Panc1 (cell line): ENCODE measurements around the gene ITPKB. TPM values are rescaled to one million over a fixed set of nuclear protein-coding genes. Genes with fewer than 3 reads are reported as not detected.

Experiments
- ATAC-seq: fragments of 200-7000 bp; cut with Tn5 transposase; 2 replicates; pipeline ENCODE4 v1.9.1; 2020; ENCODE audit warnings: mild to moderate bottlenecking, moderate library complexity
- BruUV-seq: library from RNA; stranded (reverse); fragments of 400-500 nt; replicated peaks from 2 replicates; lab custom pipeline; 2021; lab: Mats Ljungman, UMichigan
- CTCF ChIA-PET: fragments of 300-600 bp; sonication (Branson Sonifier 250); formaldehyde crosslinking; loops from one replicate; lab custom pipeline; 2022; ENCODE audit warnings: antibody characterized with exemption; lab: Charles Lee
- POLR2A ChIA-PET: fragments of 300-600 bp; sonication (Branson Sonifier 250); formaldehyde crosslinking; loops from one replicate; lab custom pipeline; 2022; ENCODE audit warnings: antibody characterized with exemption; lab: Charles Lee
- DNase-seq: peaks from one replicate; pipeline ENCODE4 v3.0.0-alpha.2; 2010; ENCODE audit warnings: low read depth, low spot score
- H3K27ac ChIP-seq: 2 replicates; pipeline ENCODE4 v1.5.1; 2011; ENCODE audit warnings: mild to moderate bottlenecking, low read length, inconsistent platforms
- H3K27me3 ChIP-seq: fragments of 200-500 bp; sonication (Bioruptor generic); 2 replicates; pipeline ENCODE4 v1.6.0; 2014; ENCODE audit warnings: low read length, inconsistent platforms; ENCODE audit not compliant: control insufficient read depth, insufficient read depth
- H3K36me3 ChIP-seq: fragments of 200-500 bp; sonication (Bioruptor generic); 2 replicates; pipeline ENCODE4 v1.5.1; 2014; ENCODE audit warnings: inconsistent platforms, mild to moderate bottlenecking, low read length, moderate library complexity; ENCODE audit not compliant: control insufficient read depth, insufficient read depth
- H3K4me1 ChIP-seq: 2 replicates; pipeline ENCODE4 v1.5.1; 2011; ENCODE audit warnings: inconsistent platforms, mild to moderate bottlenecking, low read length, moderate library complexity; ENCODE audit not compliant: control insufficient read depth, insufficient read depth
- H3K4me3 ChIP-seq, 2 experiments: 2 replicates each; pipeline ENCODE4 v1.5.1; 2011 to 2012; ENCODE audit warnings: low read depth in 2 of 2, low read length in 2 of 2, mild to moderate bottlenecking in 2 of 2, inconsistent platforms in 1 of 2, moderate library complexity in 1 of 2
- H3K9me3 ChIP-seq: fragments of 200-500 bp; sonication (Bioruptor generic); 2 replicates; pipeline ENCODE4 v1.5.1; 2014; ENCODE audit warnings: low read depth, mild to moderate bottlenecking, inconsistent platforms, low read length, moderate library complexity; ENCODE audit not compliant: control insufficient read depth, insufficient read depth
- POLR2AphosphoS5 ChIP-seq: IDR thresholded peaks from 2 replicates; pipeline ENCODE4 v1.6.1; 2012; ENCODE audit warnings: mild to moderate bottlenecking, low read depth, low read length, moderate library complexity
- SIN3A ChIP-seq: IDR thresholded peaks from 2 replicates; pipeline ENCODE4 v1.6.1; 2012; ENCODE audit warnings: low read depth, mild to moderate bottlenecking, low read length, moderate library complexity, borderline replicate concordance; ENCODE audit not compliant: insufficient read depth
- TCF7L2 ChIP-seq: IDR thresholded peaks from 2 replicates; pipeline ENCODE4 v1.6.1; 2011; ENCODE audit warnings: mild to moderate bottlenecking, low read depth, low read length, inconsistent platforms
- in situ Hi-C: cut with HindIII; loops from 2 replicates; pipeline ENCODE4 v1.10.0; 2016; ENCODE audit warnings: low sequenced_read_pairs, low pct_unique_long_range_greater_than_20kb
- intact Hi-C: fragments of 100-400 bp; cut with micrococcal nuclease; formaldehyde crosslinking; loops from one replicate; pipeline ENCODE4 v1.10.0; 2022; ENCODE audit not compliant: unreplicated experiment
- total RNA-seq: library from RNA; stranded (reverse); gene quantifications from one replicate; pipeline ENCODE4 v1.2.1, GENCODE V29; 2021; ENCODE audit not compliant: unreplicated experiment
- TF ChIP-seq, protein P1 (sequence below): fragments of 450-650 bp; IDR thresholded peaks from 2 replicates; pipeline ENCODE4 v1.5.1; 2017; ENCODE audit warnings: mild to moderate bottlenecking
- TF ChIP-seq, protein P2 (sequence below), 2 experiments: IDR thresholded peaks; 2 replicates each; pipeline ENCODE4 v1.6.1; 2011 to 2012; ENCODE audit warnings: low read depth in 2 of 2, control low read depth in 1 of 2, low read length in 1 of 2, mild to moderate bottlenecking in 1 of 2, moderate library complexity in 1 of 2; ENCODE audit not compliant: insufficient read depth in 1 of 2

Gene ITPKB
- total RNA-seq, 1 experiment from 2014 or later = 10.9 TPM

DNA sequence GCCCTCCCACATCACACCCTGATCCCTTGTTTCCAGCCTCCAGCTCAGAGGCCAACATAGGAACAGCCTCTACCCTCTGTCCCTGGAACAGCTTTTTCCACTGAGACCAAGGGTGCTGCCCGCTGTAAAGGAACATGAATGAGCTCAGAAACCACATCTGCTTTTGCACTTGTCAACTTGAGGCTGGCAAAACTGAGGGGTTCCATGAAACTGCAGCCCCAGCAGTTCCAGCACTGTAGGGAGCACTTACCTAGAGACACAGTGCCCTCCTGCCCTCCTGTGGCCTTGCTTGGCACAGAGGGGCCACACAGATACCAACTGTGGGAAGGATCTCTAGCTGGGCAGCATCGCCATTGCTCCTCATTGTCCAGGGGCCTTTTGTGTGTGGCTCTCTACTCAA lies 51.7 kb downstream of the ITPKB start:
- in situ Hi-C loops (no loop called here), intact Hi-C loops (no loop called here)
- ATAC-seq (no peak), DNase-seq (no peak)
- no peaks in the 10 kb centered on the region for H3K27me3 ChIP-seq
- no peak overlapping the region for H3K27ac ChIP-seq
- no peaks in the 10 kb centered on the region for H3K36me3 ChIP-seq
- no TSS peak for BruUV-seq
- H3K4me1 ChIP-seq = no peaks in the 10 kb centered on the region
- ChIA-PET CTCF (interaction anchor here (0.5 kb wide), 1 partner anchor 23 kb away, joined by 3 read pairs; no protein-coding TSS in a partner anchor), POLR2A (no interaction called here)
- TF ChIP-seq, protein P1, sequence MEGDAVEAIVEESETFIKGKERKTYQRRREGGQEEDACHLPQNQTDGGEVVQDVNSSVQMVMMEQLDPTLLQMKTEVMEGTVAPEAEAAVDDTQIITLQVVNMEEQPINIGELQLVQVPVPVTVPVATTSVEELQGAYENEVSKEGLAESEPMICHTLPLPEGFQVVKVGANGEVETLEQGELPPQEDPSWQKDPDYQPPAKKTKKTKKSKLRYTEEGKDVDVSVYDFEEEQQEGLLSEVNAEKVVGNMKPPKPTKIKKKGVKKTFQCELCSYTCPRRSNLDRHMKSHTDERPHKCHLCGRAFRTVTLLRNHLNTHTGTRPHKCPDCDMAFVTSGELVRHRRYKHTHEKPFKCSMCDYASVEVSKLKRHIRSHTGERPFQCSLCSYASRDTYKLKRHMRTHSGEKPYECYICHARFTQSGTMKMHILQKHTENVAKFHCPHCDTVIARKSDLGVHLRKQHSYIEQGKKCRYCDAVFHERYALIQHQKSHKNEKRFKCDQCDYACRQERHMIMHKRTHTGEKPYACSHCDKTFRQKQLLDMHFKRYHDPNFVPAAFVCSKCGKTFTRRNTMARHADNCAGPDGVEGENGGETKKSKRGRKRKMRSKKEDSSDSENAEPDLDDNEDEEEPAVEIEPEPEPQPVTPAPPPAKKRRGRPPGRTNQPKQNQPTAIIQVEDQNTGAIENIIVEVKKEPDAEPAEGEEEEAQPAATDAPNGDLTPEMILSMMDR = no peak
- TF ChIP-seq, protein P2, sequence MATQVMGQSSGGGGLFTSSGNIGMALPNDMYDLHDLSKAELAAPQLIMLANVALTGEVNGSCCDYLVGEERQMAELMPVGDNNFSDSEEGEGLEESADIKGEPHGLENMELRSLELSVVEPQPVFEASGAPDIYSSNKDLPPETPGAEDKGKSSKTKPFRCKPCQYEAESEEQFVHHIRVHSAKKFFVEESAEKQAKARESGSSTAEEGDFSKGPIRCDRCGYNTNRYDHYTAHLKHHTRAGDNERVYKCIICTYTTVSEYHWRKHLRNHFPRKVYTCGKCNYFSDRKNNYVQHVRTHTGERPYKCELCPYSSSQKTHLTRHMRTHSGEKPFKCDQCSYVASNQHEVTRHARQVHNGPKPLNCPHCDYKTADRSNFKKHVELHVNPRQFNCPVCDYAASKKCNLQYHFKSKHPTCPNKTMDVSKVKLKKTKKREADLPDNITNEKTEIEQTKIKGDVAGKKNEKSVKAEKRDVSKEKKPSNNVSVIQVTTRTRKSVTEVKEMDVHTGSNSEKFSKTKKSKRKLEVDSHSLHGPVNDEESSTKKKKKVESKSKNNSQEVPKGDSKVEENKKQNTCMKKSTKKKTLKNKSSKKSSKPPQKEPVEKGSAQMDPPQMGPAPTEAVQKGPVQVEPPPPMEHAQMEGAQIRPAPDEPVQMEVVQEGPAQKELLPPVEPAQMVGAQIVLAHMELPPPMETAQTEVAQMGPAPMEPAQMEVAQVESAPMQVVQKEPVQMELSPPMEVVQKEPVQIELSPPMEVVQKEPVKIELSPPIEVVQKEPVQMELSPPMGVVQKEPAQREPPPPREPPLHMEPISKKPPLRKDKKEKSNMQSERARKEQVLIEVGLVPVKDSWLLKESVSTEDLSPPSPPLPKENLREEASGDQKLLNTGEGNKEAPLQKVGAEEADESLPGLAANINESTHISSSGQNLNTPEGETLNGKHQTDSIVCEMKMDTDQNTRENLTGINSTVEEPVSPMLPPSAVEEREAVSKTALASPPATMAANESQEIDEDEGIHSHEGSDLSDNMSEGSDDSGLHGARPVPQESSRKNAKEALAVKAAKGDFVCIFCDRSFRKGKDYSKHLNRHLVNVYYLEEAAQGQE (IDR thresholded peaks at IDR 0.05; ENCODE audit: insufficient read depth in 1 of 2, low read depth in 2 of 2, low read length in 1 of 2) = no peak
- TF ChIP-seq TCF7L2 (no peak), POLR2AphosphoS5 (no peak), SIN3A (no peak)
- no peak overlapping the region for H3K4me3 ChIP-seq
- H3K9me3 ChIP-seq = no peaks in the 10 kb centered on the region

DNA sequence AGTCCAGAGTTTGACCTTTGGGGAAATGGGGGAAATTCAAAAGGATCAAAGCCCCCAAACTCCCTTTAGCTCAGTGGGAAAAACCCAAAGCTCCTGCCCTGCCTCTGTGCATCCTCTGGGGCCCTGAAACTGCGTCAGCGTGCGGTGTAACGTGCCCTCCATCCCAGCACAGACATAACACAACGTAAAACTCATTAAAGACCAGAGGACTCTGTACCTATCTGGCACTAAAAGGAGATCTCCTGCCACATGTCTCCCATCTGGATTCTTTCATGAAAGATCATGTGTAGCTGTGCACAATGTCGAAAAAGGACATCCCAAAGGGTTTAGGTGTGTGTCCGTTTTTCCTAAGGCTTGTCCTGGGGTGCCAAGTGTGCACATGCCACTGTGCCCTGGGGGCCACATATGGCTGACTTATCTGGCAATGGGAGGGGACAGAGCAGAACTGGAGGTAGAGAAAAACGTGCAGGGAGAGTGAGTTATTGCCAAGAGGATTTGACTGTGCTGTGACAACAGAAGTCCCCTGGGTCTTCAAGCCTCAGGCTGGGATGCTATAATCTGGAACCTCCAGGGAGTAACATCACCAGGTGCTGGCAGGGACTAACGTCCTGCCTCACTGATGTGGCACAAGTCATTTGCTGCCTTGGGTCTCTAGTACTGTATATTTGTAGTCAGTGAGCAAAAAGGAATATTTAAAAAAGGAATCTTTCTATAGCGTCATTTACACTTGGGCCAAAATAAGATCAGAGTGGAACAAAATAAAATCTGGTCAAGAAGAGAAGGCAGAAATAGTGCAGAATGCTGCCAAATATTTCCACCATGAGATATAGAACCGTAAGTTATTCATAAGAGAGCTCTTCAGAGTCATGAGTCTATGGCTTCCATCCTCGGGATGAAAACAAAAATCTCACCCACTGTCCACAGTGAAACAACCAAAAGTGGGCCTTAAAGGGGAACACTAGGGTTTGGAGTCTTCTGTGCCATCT lies 52.3 kb downstream of the ITPKB start:
- no peaks in the 10 kb centered on the region for H3K27me3 ChIP-seq
- ATAC-seq = no peak
- H3K36me3 ChIP-seq = no peaks in the 10 kb centered on the region
- in situ Hi-C loops (no loop called here), intact Hi-C loops (no loop called here)
- TF ChIP-seq POLR2AphosphoS5 (no peak), SIN3A (no peak), TCF7L2 (no peak)
- TF ChIP-seq, protein P1 = no peak
- TF ChIP-seq, protein P2 (IDR thresholded peaks at IDR 0.05; ENCODE audit: insufficient read depth in 1 of 2, low read depth in 2 of 2, low read length in 1 of 2) = no peak
- BruUV-seq = no TSS peak
- ChIA-PET POLR2A (no interaction called here), CTCF (no interaction called here)
- no peaks in the 10 kb centered on the region for H3K4me1 ChIP-seq
- no peak overlapping the region for H3K4me3 ChIP-seq
- DNase-seq = no peak
- H3K9me3 ChIP-seq = no peaks in the 10 kb centered on the region
- H3K27ac ChIP-seq = no peak overlapping the region
